H9 (cell line): ENCODE measurements around the gene HS6ST2. TPM values are rescaled to one million over a fixed set of nuclear protein-coding genes. Genes with fewer than 3 reads are reported as not detected.

ENCODE experiments used
- DNase-seq: peaks from one replicate; pipeline ENCODE4 v3.0.0-alpha.2; 2017
- H2AFZ ChIP-seq: one replicate; pipeline ENCODE4 v1.6.1; 2013; ENCODE audit warnings: mild to moderate bottlenecking, low read length, control low read depth, moderate library complexity
- H2AK5ac ChIP-seq: 2 replicates; pipeline ENCODE4 v1.6.1; 2013; ENCODE audit warnings: low read length, control low read depth, mixed read lengths; ENCODE audit not compliant: insufficient read length
- H2BK120ac ChIP-seq: one replicate; pipeline ENCODE4 v1.6.1; 2013; ENCODE audit warnings: low read depth, mild to moderate bottlenecking, low read length, control low read depth, inconsistent platforms; ENCODE audit not compliant: poor library complexity, severe bottlenecking
- H2BK12ac ChIP-seq: 2 replicates; pipeline ENCODE4 v1.6.1; 2013; ENCODE audit warnings: low read length, control low read depth, mixed read lengths, low read depth; ENCODE audit not compliant: insufficient read length
- H2BK15ac ChIP-seq: 2 replicates; pipeline ENCODE4 v1.6.1; 2013; ENCODE audit warnings: low read depth, low read length, control low read depth
- H2BK20ac ChIP-seq: one replicate; pipeline ENCODE4 v1.6.1; 2013; ENCODE audit warnings: low read depth, mild to moderate bottlenecking, low read length, control low read depth, inconsistent platforms; ENCODE audit not compliant: poor library complexity, severe bottlenecking
- H2BK5ac ChIP-seq: 2 replicates; pipeline ENCODE4 v1.6.1; 2013; ENCODE audit warnings: low read length, control low read depth, mixed read lengths; ENCODE audit not compliant: insufficient read length
- H3K14ac ChIP-seq: 2 replicates; pipeline ENCODE4 v1.6.1; 2013; ENCODE audit warnings: low read length, control low read depth; ENCODE audit not compliant: insufficient read depth
- H3K18ac ChIP-seq: 2 replicates; pipeline ENCODE4 v1.6.1; 2013; ENCODE audit warnings: low read depth, mild to moderate bottlenecking, mixed read lengths, low read length, control low read depth; ENCODE audit not compliant: insufficient read length
- H3K23ac ChIP-seq: 2 replicates; pipeline ENCODE4 v1.6.1; 2013; ENCODE audit warnings: low read length, control low read depth, mixed read lengths, low read depth; ENCODE audit not compliant: insufficient read length
- H3K23me2 ChIP-seq: 2 replicates; pipeline ENCODE4 v1.6.1; 2013; ENCODE audit warnings: low read depth, mild to moderate bottlenecking, mixed read lengths, low read length, control low read depth; ENCODE audit not compliant: insufficient read length, poor library complexity, severe bottlenecking
- H3K27ac ChIP-seq: 2 replicates; pipeline ENCODE4 v1.5.1; 2013; ENCODE audit warnings: low read length, control low read depth, mixed read lengths, low read depth; ENCODE audit not compliant: insufficient read length
- H3K27me3 ChIP-seq: 2 replicates; pipeline ENCODE4 v1.6.1; 2013; ENCODE audit warnings: low read length, control low read depth, inconsistent platforms; ENCODE audit not compliant: insufficient read depth
- H3K4ac ChIP-seq: 2 replicates; pipeline ENCODE4 v1.6.1; 2013; ENCODE audit warnings: low read depth, mild to moderate bottlenecking, control low read depth, inconsistent platforms, low read length, moderate library complexity
- H3K4me1 ChIP-seq: 2 replicates; pipeline ENCODE4 v1.6.1; 2013; ENCODE audit warnings: low read length, control low read depth, inconsistent platforms; ENCODE audit not compliant: insufficient read depth
- H3K4me2 ChIP-seq: 2 replicates; pipeline ENCODE4 v1.6.1; 2013; ENCODE audit warnings: low read length, control low read depth, mixed read lengths; ENCODE audit not compliant: insufficient read length, insufficient read depth
- H3K56ac ChIP-seq: 2 replicates; pipeline ENCODE4 v1.6.1; 2013; ENCODE audit warnings: low read depth, mild to moderate bottlenecking, mixed read lengths, low read length, control low read depth; ENCODE audit not compliant: insufficient read length
- H3K79me1 ChIP-seq: 2 replicates; pipeline ENCODE4 v1.6.1; 2013; ENCODE audit warnings: low read depth, mild to moderate bottlenecking, moderate library complexity, low read length, control low read depth, inconsistent platforms; ENCODE audit not compliant: insufficient read depth, poor library complexity, severe bottlenecking
- H3K79me2 ChIP-seq: 2 replicates; pipeline ENCODE4 v1.6.1; 2013; ENCODE audit warnings: low read length, control low read depth, inconsistent platforms; ENCODE audit not compliant: insufficient read depth
- H3K9ac ChIP-seq: 2 replicates; pipeline ENCODE4 v1.6.1; 2013; ENCODE audit warnings: low read length, control low read depth, mixed read lengths; ENCODE audit not compliant: insufficient read length; ENCODE audit errors: extremely low read depth
- H3K9me3 ChIP-seq: one replicate; pipeline ENCODE4 v1.6.1; 2013; ENCODE audit warnings: low read depth, low read length, inconsistent platforms; ENCODE audit not compliant: control insufficient read depth
- H3T11ph ChIP-seq: one replicate; pipeline ENCODE4 v1.6.1; 2013; ENCODE audit warnings: mild to moderate bottlenecking, low read length, control low read depth, inconsistent platforms
- H4K20me1 ChIP-seq: one replicate; pipeline ENCODE4 v1.6.1; 2013; ENCODE audit not compliant: control insufficient read depth, insufficient read length, insufficient read depth
- H4K5ac ChIP-seq: 2 replicates; pipeline ENCODE4 v1.6.1; 2013; ENCODE audit warnings: low read depth, mild to moderate bottlenecking, mixed read lengths, low read length, control low read depth; ENCODE audit not compliant: insufficient read length
- H4K8ac ChIP-seq: replicated peaks from 2 replicates; pipeline ENCODE4 v1.6.1; 2013; ENCODE audit warnings: low read length, control low read depth, mixed read lengths, low read depth; ENCODE audit not compliant: insufficient read length
- H4K91ac ChIP-seq: 2 replicates; pipeline ENCODE4 v1.6.1; 2013; ENCODE audit warnings: low read depth, mild to moderate bottlenecking, moderate library complexity, mixed read lengths, low read length, control low read depth; ENCODE audit not compliant: insufficient read length
- H3K27ac Mint-ChIP-seq, 3 experiments: 2 replicates in 2 of 3; 3 replicates in 1 of 3; pipeline ENCODE4 v1.8.0; 2020 to 2021; ENCODE audit warnings: mixed read lengths in 3 of 3, mild to moderate bottlenecking in 1 of 3, moderate library complexity in 1 of 3
- H3K27me3 Mint-ChIP-seq: 2 replicates; pipeline ENCODE4 v1.8.0; 2021; ENCODE audit warnings: low read depth, mild to moderate bottlenecking, moderate library complexity, mixed read lengths
- H3K36me3 Mint-ChIP-seq, 3 experiments: 2 replicates in 2 of 3; 3 replicates in 1 of 3; pipeline ENCODE4 v1.8.0; 2020 to 2021; ENCODE audit warnings: low read depth in 3 of 3, mixed read lengths in 3 of 3; ENCODE audit not compliant: insufficient read depth in 1 of 3
- H3K4me1 Mint-ChIP-seq, 2 experiments: 2 replicates each; pipeline ENCODE4 v1.8.0; 2020; ENCODE audit warnings: mixed read lengths in 2 of 2
- H3K4me3 Mint-ChIP-seq, 2 experiments: 2 replicates in 1 of 2; 3 replicates in 1 of 2; pipeline ENCODE4 v1.8.0; 2020 to 2021; ENCODE audit warnings: mild to moderate bottlenecking in 2 of 2, mixed read lengths in 2 of 2, moderate library complexity in 1 of 2
- H3K9me3 Mint-ChIP-seq, 2 experiments: 2 replicates in 1 of 2; 3 replicates in 1 of 2; pipeline ENCODE4 v1.8.0; 2020; ENCODE audit warnings: mild to moderate bottlenecking in 2 of 2, mixed read lengths in 2 of 2, moderate library complexity in 1 of 2
- WGBS: extraction: QIAGEN DNeasy Blood & Tissue Kit; methylation state at CpG from one replicate; pipeline ENCODE4 v1.1.7; 2013; ENCODE audit warnings: missing lambda C conversion rate, low lambda C conversion rate, mixed read lengths; ENCODE audit not compliant: insufficient read length; ENCODE audit errors: extremely low coverage; 5-methylcytosine and 5-hydroxymethylcytosine counted together
- total RNA-seq: library from RNA; stranded (reverse); gene quantifications from 2 replicates; pipeline ENCODE4 v1.2.1, GENCODE V29; 2021
- TF ChIP-seq, protein P1 (sequence below): fragments of 200-600 bp; sonication (generic); conservative IDR thresholded peaks from 3 replicates; pipeline ENCODE4 v1.8.0; 2021; ENCODE audit warnings: antibody characterized with exemption, mild to moderate bottlenecking

HS6ST2 gene
- total RNA-seq, 1 experiment from 2014 or later = 4.8 TPM

GRCh38 chrX:132714913-132715312, 243.5 kb downstream of the HS6ST2 start:
- no peak overlapping the region for H3K4ac ChIP-seq
- H4K91ac ChIP-seq = no peak overlapping the region
- no peaks in the 10 kb centered on the region for H3K23me2 ChIP-seq
- no peaks in the 10 kb centered on the region for H4K20me1 ChIP-seq
- H4K5ac ChIP-seq = no peak overlapping the region
- H2BK15ac ChIP-seq = no peak overlapping the region
- Mint-ChIP-seq H3K9me3 (no peaks in the 10 kb centered on the region), H3K4me3 (no peak overlapping the region), H3K27me3 (peaks cover 49% of the 10 kb centered on the region), H3K27ac (no peak overlapping the region), H3K36me3 (no peaks in the 10 kb centered on the region), H3K4me1 (peaks cover 2 to 5% of the 10 kb centered on the region in 2 experiments; a peak in 2 of 4 replicates)
- no peak overlapping the region for H3K23ac ChIP-seq
- H3K4me1 ChIP-seq = no peaks in the 10 kb centered on the region; the same call in 1 of the 2 replicates
- no peaks in the 10 kb centered on the region for H3K9me3 ChIP-seq
- no peak overlapping the region for H4K8ac ChIP-seq
- H2BK120ac ChIP-seq = no peak overlapping the region
- no peak overlapping the region for H2BK5ac ChIP-seq
- no peak overlapping the region for H3K18ac ChIP-seq
- no peak overlapping the region for H2AFZ ChIP-seq
- DNase-seq = no peak
- H3K56ac ChIP-seq = no peak overlapping the region
- WGBS = no CpG with 5 or more reads among the region's 5 CpGs
- no peaks in the 10 kb centered on the region; the same call in 1 of the 2 replicates for H3K79me2 ChIP-seq
- no peak overlapping the region for H2BK12ac ChIP-seq
- H3K79me1 ChIP-seq = no peaks in the 10 kb centered on the region
- no peak overlapping the region for H3K9ac ChIP-seq
- H2AK5ac ChIP-seq = no peak overlapping the region
- no peak overlapping the region for H2BK20ac ChIP-seq
- H3K27me3 ChIP-seq = no peaks in the 10 kb centered on the region
- no peak overlapping the region for H3T11ph ChIP-seq
- no peak overlapping the region for H3K4me2 ChIP-seq
- TF ChIP-seq, protein P1, sequence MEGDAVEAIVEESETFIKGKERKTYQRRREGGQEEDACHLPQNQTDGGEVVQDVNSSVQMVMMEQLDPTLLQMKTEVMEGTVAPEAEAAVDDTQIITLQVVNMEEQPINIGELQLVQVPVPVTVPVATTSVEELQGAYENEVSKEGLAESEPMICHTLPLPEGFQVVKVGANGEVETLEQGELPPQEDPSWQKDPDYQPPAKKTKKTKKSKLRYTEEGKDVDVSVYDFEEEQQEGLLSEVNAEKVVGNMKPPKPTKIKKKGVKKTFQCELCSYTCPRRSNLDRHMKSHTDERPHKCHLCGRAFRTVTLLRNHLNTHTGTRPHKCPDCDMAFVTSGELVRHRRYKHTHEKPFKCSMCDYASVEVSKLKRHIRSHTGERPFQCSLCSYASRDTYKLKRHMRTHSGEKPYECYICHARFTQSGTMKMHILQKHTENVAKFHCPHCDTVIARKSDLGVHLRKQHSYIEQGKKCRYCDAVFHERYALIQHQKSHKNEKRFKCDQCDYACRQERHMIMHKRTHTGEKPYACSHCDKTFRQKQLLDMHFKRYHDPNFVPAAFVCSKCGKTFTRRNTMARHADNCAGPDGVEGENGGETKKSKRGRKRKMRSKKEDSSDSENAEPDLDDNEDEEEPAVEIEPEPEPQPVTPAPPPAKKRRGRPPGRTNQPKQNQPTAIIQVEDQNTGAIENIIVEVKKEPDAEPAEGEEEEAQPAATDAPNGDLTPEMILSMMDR = no peak
- H3K27ac ChIP-seq = no peak overlapping the region
- H3K14ac ChIP-seq = no peak overlapping the region
